Stimulated activated naive CD8-positive, alpha-beta T cell treated with anti-CD3 and anti-CD28 coated beads, Interleukin-15, amount 100 ng/mL, for 72 hours (primary cell): ENCODE data around the gene IER5L.
"Not testable (repeated sequence)": the region's sequence is repeated elsewhere in the genome, so short reads cannot be mapped to it uniquely, and the experiment has no call there.

Experiments used
- ATAC-seq: fragments of 150-1000 bp; cut with Tn5 transposase; 2 replicates; pipeline ENCODE4 v1.10.0; 2021; ENCODE audit warnings: mild to moderate bottlenecking, moderate library complexity
- DNase-seq, 2 donors: peaks; one replicate each; pipeline ENCODE4 v3.0.0; 2021 to 2022
- H3K27ac Mint-ChIP-seq, 2 donors: one replicate each; pipeline ENCODE4 v1.8.0; 2022; ENCODE audit warnings: mild to moderate bottlenecking in 2 of 2, mixed read lengths in 2 of 2, moderate library complexity in 2 of 2
- H3K27me3 Mint-ChIP-seq: one replicate; pipeline ENCODE4 v1.8.0; 2022; ENCODE audit warnings: mixed read lengths
- H3K4me1 Mint-ChIP-seq: one replicate; pipeline ENCODE4 v1.8.0; 2022; ENCODE audit warnings: mild to moderate bottlenecking, mixed read lengths
- H3K4me3 Mint-ChIP-seq, 2 donors: one replicate each; pipeline ENCODE4 v1.8.0; 2022; ENCODE audit warnings: mild to moderate bottlenecking in 2 of 2, mixed read lengths in 2 of 2, moderate library complexity in 1 of 2
- H3K9me3 Mint-ChIP-seq, 2 donors: one replicate each; pipeline ENCODE4 v1.8.0; 2022; ENCODE audit warnings: mixed read lengths in 2 of 2

Gene IER5L

GRCh38 chr9:129131300-129132145, 46.5 kb downstream of the IER5L start:
- no peak overlapping the region for H3K4me3 Mint-ChIP-seq
- no peak overlapping the region for H3K27ac Mint-ChIP-seq

GRCh38 chr9:129130791-129131190, 47.3 kb downstream of the IER5L start:
- no peak overlapping the region for H3K27ac Mint-ChIP-seq
- no peak overlapping the region for H3K4me3 Mint-ChIP-seq
- DNase-seq (no peak), ATAC-seq (no peak)
- H3K27me3 Mint-ChIP-seq, result no peaks in the 10 kb centered on the region
- H3K4me1 Mint-ChIP-seq, result peaks cover 14% of the 10 kb centered on the region
- H3K9me3 Mint-ChIP-seq, result no peaks in the 10 kb centered on the region

More at GRCh38 chr9:129131300-129132145, 46.5 kb downstream of the IER5L start:
- H3K9me3 Mint-ChIP-seq, result no peaks in the 10 kb centered on the region
- DNase-seq (peak; percentile 82 to 86), ATAC-seq (peak; percentile 98)
- H3K27me3 Mint-ChIP-seq, result no peaks in the 10 kb centered on the region
- H3K4me1 Mint-ChIP-seq, result peaks cover 14% of the 10 kb centered on the region

DNA sequence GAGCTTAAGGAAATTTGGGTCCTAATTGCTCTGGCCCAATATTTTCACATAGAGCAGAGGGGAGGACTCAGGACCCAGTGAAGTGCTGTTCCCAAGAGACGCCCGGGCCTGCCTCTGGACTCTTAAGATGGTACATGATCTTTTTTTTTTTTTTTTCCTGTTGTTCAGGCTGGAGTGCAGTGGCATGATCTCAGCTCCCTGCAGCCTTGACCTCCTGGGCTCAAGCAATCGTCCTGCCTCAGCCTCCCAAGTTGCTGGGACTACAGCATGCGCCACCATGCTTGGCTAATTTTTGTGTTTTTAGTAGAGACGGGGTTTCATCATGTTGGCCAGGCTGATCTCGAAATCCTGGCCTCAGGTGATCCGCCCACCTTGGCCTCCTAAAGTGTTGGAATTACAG, 47.8 kb downstream of the IER5L start:
- DNase-seq, H3K27me3 Mint-ChIP-seq, H3K4me3 Mint-ChIP-seq, H3K27ac Mint-ChIP-seq, ATAC-seq, H3K9me3 Mint-ChIP-seq: not testable (repeated sequence)
- H3K4me1 Mint-ChIP-seq, result peaks cover 14% of the 10 kb centered on the region

GRCh38 chr9:129128689-129129088, 49.4 kb downstream of the IER5L start:
- H3K9me3 Mint-ChIP-seq, result no peaks in the 10 kb centered on the region
- no peak overlapping the region for H3K27ac Mint-ChIP-seq
- no peak for DNase-seq
- no peak for ATAC-seq
- peaks cover 14% of the 10 kb centered on the region for H3K4me1 Mint-ChIP-seq
- H3K27me3 Mint-ChIP-seq, result no peaks in the 10 kb centered on the region
- no peak overlapping the region for H3K4me3 Mint-ChIP-seq

- peaks cover 9% of the 10 kb centered on the region for H3K4me1 Mint-ChIP-seq
- ATAC-seq, result no peak
- H3K4me3 Mint-ChIP-seq, result no peak overlapping the region
- no peak overlapping the region for H3K27ac Mint-ChIP-seq
- no peak for DNase-seq
- H3K9me3 Mint-ChIP-seq, result no peaks in the 10 kb centered on the region
- no peaks in the 10 kb centered on the region for H3K27me3 Mint-ChIP-seq
Measured at GRCh38 chr9:129126749-129127618, 51.1 kb downstream of the IER5L start.
